Sigmoid colon (tissue), 7 donors: ENCODE measurements around the gene APOL3. TPM values are rescaled to one million over a fixed set of nuclear protein-coding genes. Genes with fewer than 3 reads are reported as not detected.

Experiments used
- DNase-seq: peaks from one replicate; pipeline ENCODE4 v3.0.0-alpha.2; 2019
- H3K27ac ChIP-seq, 4 donors: fragments of 200-600 bp; sonication (generic); one replicate each; pipeline ENCODE4 v1.5.1; 2016 to 2019; ENCODE audit warnings: mild to moderate bottlenecking in 1 of 4
- H3K27me3 ChIP-seq, 3 donors: fragments of 200-600 bp; sonication (generic); one replicate each; pipeline ENCODE4 v1.5.1; 2019; ENCODE audit warnings: mild to moderate bottlenecking in 1 of 3
- H3K36me3 ChIP-seq, 4 donors: fragments of 200-600 bp; sonication (generic); one replicate each; pipeline ENCODE4 v1.5.1; 2016 to 2019
- H3K4me1 ChIP-seq, 4 donors: fragments of 200-600 bp; sonication (generic); one replicate each; pipeline ENCODE4 v1.5.1; 2017 to 2019
- H3K4me3 ChIP-seq, 4 donors: fragments of 200-600 bp; sonication (generic); one replicate each; pipeline ENCODE4 v1.5.1; 2017 to 2019; ENCODE audit warnings: mild to moderate bottlenecking in 2 of 4, moderate library complexity in 1 of 4
- H3K9me3 ChIP-seq, 4 donors: fragments of 200-600 bp in 3 of 4; sonication (generic) in 3 of 4; one replicate each; pipeline versions ENCODE4 v1.5.1 to v1.6.1; 2013 to 2019
- EP300 ChIP-seq, 4 donors: sonication (generic); formaldehyde crosslinking; IDR thresholded peaks; one replicate each; pipeline ENCODE4 v1.6.1; 2017; ENCODE audit warnings: antibody characterized with exemption in 4 of 4
- POLR2A ChIP-seq, 2 donors: fragments of 450-650 bp; IDR thresholded peaks; one replicate each; pipeline ENCODE4 v1.6.1; 2016; ENCODE audit warnings: antibody characterized with exemption in 2 of 2, mild to moderate bottlenecking in 2 of 2, moderate library complexity in 2 of 2
- POLR2AphosphoS5 ChIP-seq, 4 donors: sonication (generic); formaldehyde crosslinking; IDR thresholded peaks; one replicate each; pipeline ENCODE4 v1.6.1; 2017; ENCODE audit warnings: antibody characterized with exemption in 4 of 4
- WGBS, 2 donors: extraction: QIAGEN DNeasy Blood & Tissue Kit; methylation state at CpG; one replicate each; pipeline ENCODE4 v1.1.7; 2013; 5-methylcytosine and 5-hydroxymethylcytosine counted together
- intact Hi-C: fragments of 100-400 bp; cut with DNase I; formaldehyde crosslinking; loops from one replicate; pipeline ENCODE4 v1.15.1; 2023
- polyA plus RNA-seq, 3 donors: library from polyadenylated mRNA; stranded (reverse); fragments of 200-250 nt; gene quantifications; one replicate each; pipeline ENCODE4 v1.2.3, GENCODE V29; 2013
- total RNA-seq, 4 donors: library from RNA; depleted of rRNA; stranded (reverse); fragments of >200 nt; gene quantifications; one replicate each; pipeline ENCODE4 v1.1.0, GENCODE V29; 2016
- TF ChIP-seq, protein P1 (sequence below), 4 experiments: fragments of 450-650 bp in 3 of 4; fragments of 200-600 bp in 1 of 4; IDR thresholded peaks; one replicate each; pipeline ENCODE4 v1.5.1; 2016 to 2019; ENCODE audit warnings: antibody characterized with exemption in 4 of 4, mild to moderate bottlenecking in 3 of 4, moderate library complexity in 2 of 4
- donor health status: healthy with polysubstance abuse.
- donor health status: Bipolar disorder and iron deficiency.
- donor health status: healthy.

APOL3 gene
- total and polyA plus RNA-seq, 7 donors: 7.4 to 48.9 (median 27.4) TPM

GRCh38 chr22:36185828-36186624 is 25.5 kb upstream of the APOL3 start:
- Histone ChIP-seq H3K27ac (no peak overlapping the region), H3K4me1 (peaks cover 0 to 6% (median 0%) of the 10 kb centered on the region in 4 donors), H3K27me3 (no peaks in the 10 kb centered on the region), H3K36me3 (no peaks in the 10 kb centered on the region), H3K9me3 (no peaks in the 10 kb centered on the region), H3K4me3 (no peak overlapping the region)
- no peak for TF ChIP-seq POLR2AphosphoS5 (IDR thresholded peaks at IDR 0.05)
- intact Hi-C loops: no loop called here
- 85 to 86% methylated on average over 14 of the region's 14 CpGs for WGBS, 2 donors
- DNase-seq: no peak

DNA sequence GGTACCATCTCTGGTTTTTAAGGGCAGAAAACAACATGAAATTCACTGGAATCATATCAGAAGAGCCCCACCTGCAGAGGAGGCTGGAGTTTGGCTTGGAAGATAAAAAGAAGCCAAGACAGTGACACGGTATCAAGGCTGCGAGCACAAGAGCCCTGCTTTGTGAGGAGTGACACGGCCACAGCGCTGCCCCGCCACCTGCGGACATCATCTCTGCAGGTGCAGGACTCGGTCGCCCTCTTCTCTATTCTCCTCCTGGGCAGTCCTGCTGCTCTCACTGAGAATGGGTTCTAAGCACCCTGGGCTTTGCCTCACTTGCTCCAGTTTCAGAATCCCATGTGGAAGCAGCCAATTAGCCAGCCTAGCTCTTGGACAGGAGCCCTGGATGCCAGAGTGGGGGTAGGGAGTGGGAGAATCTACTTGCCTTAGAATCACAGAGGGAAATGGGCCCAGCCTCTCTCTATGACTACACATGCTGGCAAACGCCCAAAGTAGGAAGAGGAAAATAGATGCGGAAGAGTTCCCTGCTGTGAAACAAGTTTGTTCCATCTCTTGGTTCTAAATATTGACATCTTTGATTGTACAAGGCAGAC is 24.0 kb upstream of the APOL3 start:
- peaks cover 0 to 8% (median 0%) of the 10 kb centered on the region in 4 donors for H3K4me1 ChIP-seq
- no peaks in the 10 kb centered on the region for H3K27me3 ChIP-seq
- DNase-seq: no peak
- H3K36me3 ChIP-seq: no peaks in the 10 kb centered on the region
- H3K9me3 ChIP-seq: no peaks in the 10 kb centered on the region
- H3K4me3 ChIP-seq: no peak overlapping the region
- no peak overlapping the region for H3K27ac ChIP-seq
- 80% methylated on average over 10 of the region's 10 CpGs for WGBS, 2 donors
- intact Hi-C loops: no loop called here
- TF ChIP-seq POLR2AphosphoS5 (IDR thresholded peaks at IDR 0.05): no peak

GRCh38 chr22:36183446-36183845 is 22.9 kb upstream of the APOL3 start:
- WGBS, 2 donors: 92 to 94% methylated on average over 7 of the region's 7 CpGs
- Histone ChIP-seq H3K27ac (no peak overlapping the region), H3K4me3 (no peak overlapping the region), H3K27me3 (no peaks in the 10 kb centered on the region), H3K4me1 (peaks cover 0 to 8% (median 0%) of the 10 kb centered on the region in 4 donors), H3K36me3 (no peaks in the 10 kb centered on the region), H3K9me3 (no peaks in the 10 kb centered on the region)
- DNase-seq: no peak
- intact Hi-C loops: no loop called here
- TF ChIP-seq EP300 (IDR thresholded peaks at IDR 0.05) (no peak), POLR2AphosphoS5 (IDR thresholded peaks at IDR 0.05) (no peak), POLR2A (IDR thresholded peaks at IDR 0.05) (no peak)
- TF ChIP-seq, protein P1, sequence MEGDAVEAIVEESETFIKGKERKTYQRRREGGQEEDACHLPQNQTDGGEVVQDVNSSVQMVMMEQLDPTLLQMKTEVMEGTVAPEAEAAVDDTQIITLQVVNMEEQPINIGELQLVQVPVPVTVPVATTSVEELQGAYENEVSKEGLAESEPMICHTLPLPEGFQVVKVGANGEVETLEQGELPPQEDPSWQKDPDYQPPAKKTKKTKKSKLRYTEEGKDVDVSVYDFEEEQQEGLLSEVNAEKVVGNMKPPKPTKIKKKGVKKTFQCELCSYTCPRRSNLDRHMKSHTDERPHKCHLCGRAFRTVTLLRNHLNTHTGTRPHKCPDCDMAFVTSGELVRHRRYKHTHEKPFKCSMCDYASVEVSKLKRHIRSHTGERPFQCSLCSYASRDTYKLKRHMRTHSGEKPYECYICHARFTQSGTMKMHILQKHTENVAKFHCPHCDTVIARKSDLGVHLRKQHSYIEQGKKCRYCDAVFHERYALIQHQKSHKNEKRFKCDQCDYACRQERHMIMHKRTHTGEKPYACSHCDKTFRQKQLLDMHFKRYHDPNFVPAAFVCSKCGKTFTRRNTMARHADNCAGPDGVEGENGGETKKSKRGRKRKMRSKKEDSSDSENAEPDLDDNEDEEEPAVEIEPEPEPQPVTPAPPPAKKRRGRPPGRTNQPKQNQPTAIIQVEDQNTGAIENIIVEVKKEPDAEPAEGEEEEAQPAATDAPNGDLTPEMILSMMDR (IDR thresholded peaks at IDR 0.05): no peak

GRCh38 chr22:36182857-36183256 is 22.3 kb upstream of the APOL3 start:
- H3K4me1 ChIP-seq: peaks cover 0 to 8% (median 0%) of the 10 kb centered on the region in 4 donors
- no peaks in the 10 kb centered on the region for H3K9me3 ChIP-seq
- DNase-seq: no peak
- H3K27me3 ChIP-seq: no peaks in the 10 kb centered on the region
- H3K36me3 ChIP-seq: no peaks in the 10 kb centered on the region
- no peak overlapping the region for H3K27ac ChIP-seq
- TF ChIP-seq POLR2AphosphoS5 (IDR thresholded peaks at IDR 0.05): no peak
- no peak for TF ChIP-seq EP300 (IDR thresholded peaks at IDR 0.05)
- TF ChIP-seq, protein P1 (IDR thresholded peaks at IDR 0.05): no peak
- TF ChIP-seq POLR2A (IDR thresholded peaks at IDR 0.05): no peak
- 87 to 92% methylated on average over 6 of the region's 6 CpGs for WGBS, 2 donors
- H3K4me3 ChIP-seq: no peak overlapping the region
- intact Hi-C loops: no loop called here

DNA sequence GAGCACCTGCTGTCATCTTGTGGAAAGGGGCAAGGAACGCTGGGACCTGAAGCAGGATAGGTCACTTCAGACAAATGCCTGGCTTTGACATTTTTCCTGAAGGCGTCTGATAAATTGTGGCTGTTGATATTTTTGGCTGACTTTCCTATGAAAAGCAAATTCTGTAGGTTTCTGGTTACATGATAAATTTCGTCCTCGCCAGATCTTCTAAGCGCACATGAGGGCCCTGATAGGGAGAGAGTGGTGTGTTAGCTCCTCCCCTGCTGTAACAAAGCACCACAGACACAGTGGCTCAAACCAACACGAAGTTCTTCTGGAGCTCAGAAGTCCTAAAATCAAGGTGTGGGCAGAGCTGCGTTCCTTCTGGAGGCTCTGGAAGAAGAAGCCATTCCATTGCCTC is 21.5 kb upstream of the APOL3 start:
- Histone ChIP-seq H3K4me3 (no peak overlapping the region), H3K27ac (no peak overlapping the region), H3K4me1 (peaks cover 0 to 8% (median 0%) of the 10 kb centered on the region in 4 donors), H3K9me3 (no peaks in the 10 kb centered on the region), H3K36me3 (no peaks in the 10 kb centered on the region), H3K27me3 (no peaks in the 10 kb centered on the region)
- DNase-seq: no peak
- 77 to 84% methylated on average over 7 of the region's 7 CpGs for WGBS, 2 donors
- intact Hi-C loops: no loop called here
- TF ChIP-seq, protein P1 (IDR thresholded peaks at IDR 0.05): no peak
- TF ChIP-seq POLR2AphosphoS5 (IDR thresholded peaks at IDR 0.05) (no peak), POLR2A (IDR thresholded peaks at IDR 0.05) (no peak), EP300 (IDR thresholded peaks at IDR 0.05) (no peak)
